HG02610 (cell line): ENCODE data around the gene SH3BP5.
A peak's percentile ranks its signal among the peaks of the same experiment; 100 is the strongest.

Experiments used
- ATAC-seq: cut with Tn5 transposase; IDR thresholded peaks from one replicate; pipeline ENCODE4 v1.9.1; 2021; ENCODE audit warnings: mild to moderate bottlenecking, moderate library complexity; ENCODE audit not compliant: unreplicated experiment

The SH3BP5 gene

DNA sequence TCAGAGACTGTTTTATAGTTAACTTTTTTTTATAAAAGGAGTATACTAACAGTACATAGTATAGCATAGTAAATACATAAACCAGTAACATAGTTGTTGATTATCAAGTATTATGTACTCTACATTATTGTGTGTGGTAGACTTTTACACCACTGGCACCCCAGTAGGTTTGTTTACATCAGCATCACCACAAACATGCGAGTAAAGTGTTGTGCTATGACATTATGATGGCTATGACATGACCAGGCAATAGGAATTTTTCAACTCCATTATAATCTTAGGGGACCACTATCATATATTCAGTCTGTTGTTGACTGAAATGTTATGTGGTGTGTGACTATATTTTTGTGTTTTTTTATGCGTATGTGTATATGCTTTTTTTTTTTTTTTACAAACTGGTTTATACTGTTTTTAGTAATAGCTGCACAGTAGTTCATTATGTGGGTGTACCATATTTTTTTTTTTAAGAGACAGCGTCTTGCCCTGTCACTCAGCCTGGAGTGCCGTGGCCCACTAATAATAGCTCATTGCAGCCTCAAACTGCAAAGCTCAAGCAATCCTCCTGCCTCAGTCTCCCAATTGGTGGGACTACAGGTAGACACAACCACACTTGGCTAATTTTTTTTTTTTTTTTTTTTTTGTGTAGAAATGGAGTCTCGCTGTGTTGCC, 124.4 kb downstream of the SH3BP5 start:
- no peak for ATAC-seq

- ATAC-seq, result no peak
These were observed 125.5 kb downstream of the SH3BP5 start for GRCh38 chr3:15206662-15207576.

- peak; percentile 90 for ATAC-seq
These were observed 126.3 kb downstream of the SH3BP5 start, which contains the start of gene CAPN7 for GRCh38 chr3:15205934-15206661. CAPN7 (plus strand) TSS chr3:15206246; CDS start chr3:15206496, 250 bp downstream.

- ATAC-seq, result no peak
These were observed 126.9 kb downstream of the SH3BP5 start for GRCh38 chr3:15205482-15205933.
